K562 (cell line): ENCODE data around the gene CHD5. TPM values are rescaled to one million over a fixed set of nuclear protein-coding genes. Genes with fewer than 3 reads are reported as not detected.

ENCODE experiments used
- EP300 ChIP-seq: IDR thresholded peaks from 2 replicates; pipeline ENCODE4 v1.6.1; 2012; ENCODE audit warnings: low read length, improper control_type of control experiment
- GABPB2 ChIP-seq: fragments of 250-450 bp; sonication (Bioruptor Pico); conservative IDR thresholded peaks from 2 replicates; pipeline ENCODE4 v1.5.1; 2021; ENCODE audit warnings: mild to moderate bottlenecking
- GATAD2B ChIP-seq: fragments of 450-650 bp; IDR thresholded peaks from 2 replicates; pipeline ENCODE4 v1.6.1; 2017; ENCODE audit warnings: mild to moderate bottlenecking, borderline replicate concordance
- GTF2F1 ChIP-seq: IDR thresholded peaks from 2 replicates; pipeline ENCODE4 v1.6.1; 2011; ENCODE audit warnings: low read depth, low read length, improper control_type of control experiment
- HINFP ChIP-seq: fragments of 450-650 bp; conservative IDR thresholded peaks from 2 replicates; pipeline ENCODE4 v1.6.1; 2016; ENCODE audit warnings: missing genetic modification characterization, low read depth, mild to moderate bottlenecking, control low read depth, missing compliant biosample characterization
- HLTF ChIP-seq: fragments of 450-650 bp; IDR thresholded peaks from 2 replicates; pipeline ENCODE4 v1.6.1; 2016
- HMGN3 ChIP-seq: IDR thresholded peaks from 2 replicates; pipeline ENCODE4 v1.6.1; 2011; ENCODE audit warnings: borderline replicate concordance, low read depth, mild to moderate bottlenecking, mixed read lengths, low read length; ENCODE audit not compliant: insufficient read length; ENCODE audit errors: extremely low read depth
- JUNB ChIP-seq: fragments of 450-650 bp; formaldehyde crosslinking; conservative IDR thresholded peaks from 2 replicates; pipeline ENCODE4 v1.4.0; 2020; ENCODE audit warnings: mild to moderate bottlenecking
- MAFK ChIP-seq: IDR thresholded peaks from 2 replicates; pipeline ENCODE4 v1.6.1; 2011; ENCODE audit warnings: low read length, improper control_type of control experiment
- MBD1 ChIP-seq: fragments of 250-450 bp; sonication (Bioruptor Pico); IDR thresholded peaks from 2 replicates; pipeline ENCODE4 v1.8.0; 2022; ENCODE audit warnings: inconsistent platforms
- NRF1 ChIP-seq, 2 experiments: fragments of 450-650 bp; IDR thresholded peaks in 1 of 2; conservative IDR thresholded peaks in 1 of 2; 2 replicates each; pipeline ENCODE4 v1.6.1; 2014; ENCODE audit warnings: mild to moderate bottlenecking in 2 of 2
- PRDM10 ChIP-seq: fragments of 450-650 bp; IDR thresholded peaks from 2 replicates; pipeline ENCODE4 v1.6.1; 2018; ENCODE audit not compliant: partially characterized antibody
- RBM22 ChIP-seq: fragments of 200-400 bp; formaldehyde crosslinking; IDR thresholded peaks from 2 replicates; pipeline ENCODE4 v1.6.1; 2018; ENCODE audit warnings: low read length, low read depth; ENCODE audit not compliant: poor library complexity, severe bottlenecking
- SETDB1 ChIP-seq: IDR thresholded peaks from one replicate; pipeline ENCODE4 v1.6.1; 2012; ENCODE audit warnings: low read length, control low read depth, inconsistent platforms
- SMC3 ChIP-seq: conservative IDR thresholded peaks from 2 replicates; pipeline ENCODE4 v1.6.1; 2011; ENCODE audit warnings: low read depth, low read length, improper control_type of control experiment; ENCODE audit not compliant: insufficient read depth
- SREBF2 ChIP-seq: sonication (generic); formaldehyde crosslinking; IDR thresholded peaks from 2 replicates; pipeline ENCODE4 v1.4.0; 2020; ENCODE audit warnings: mild to moderate bottlenecking, missing genetic modification reagents
- TAF15 ChIP-seq: fragments of 200-400 bp; formaldehyde crosslinking; IDR thresholded peaks from 2 replicates; pipeline ENCODE4 v1.6.1; 2017; ENCODE audit warnings: mild to moderate bottlenecking, low read depth, low read length, moderate library complexity
- TOE1 ChIP-seq, 2 experiments: fragments of 450-650 bp in 1 of 2; sonication (generic) in 1 of 2; formaldehyde crosslinking in 1 of 2; IDR thresholded peaks; 2 replicates each; pipeline versions ENCODE4 v1.7.1 to v1.8.0; 2016 to 2022; ENCODE audit warnings: borderline replicate concordance in 2 of 2, mild to moderate bottlenecking in 2 of 2, antibody characterized with exemption in 1 of 2, inconsistent platforms in 1 of 2, low read depth in 1 of 2, missing genetic modification reagents in 1 of 2, moderate library complexity in 1 of 2
- ZFX ChIP-seq: sonication (generic); formaldehyde crosslinking; IDR thresholded peaks from 2 replicates; pipeline ENCODE4 v1.8.0; 2022; ENCODE audit warnings: mild to moderate bottlenecking, missing genetic modification reagents, moderate library complexity
- ZNF354B ChIP-seq: fragments of 250-450 bp; sonication (Bioruptor Pico); IDR thresholded peaks from 2 replicates; pipeline ENCODE4 v1.4.0; 2020
- ZNF431 ChIP-seq: sonication (generic); formaldehyde crosslinking; IDR thresholded peaks from 2 replicates; pipeline ENCODE4 v1.8.0; 2022; ENCODE audit warnings: mild to moderate bottlenecking, missing genetic modification reagents
- polyA plus RNA-seq, 8 experiments: library from polyadenylated mRNA; depleted of rRNA in 4 of 8; stranded (reverse) in 5 of 8; unstranded in 3 of 8; fragments of >200 nt; fragmentation: Nextera tagmentation in 2 of 8; fragmentation: Illumina TruSeq in 1 of 8; extraction: Ambion mirVana in 2 of 8; extraction: Trizol in 1 of 8; gene quantifications; 2 replicates each; pipeline versions ENCODE4 v1.2.1 to v1.2.3, GENCODE V29; 2011 to 2014; ENCODE audit warnings: inconsistent platforms in 1 of 8, missing spikeins in 1 of 8
- total RNA-seq, 7 experiments: library from RNA; depleted of rRNA in 6 of 7; stranded (reverse); fragments of >200 nt in 6 of 7; fragmentation: Illumina TruSeq in 2 of 7; extraction: Trizol in 2 of 7; gene quantifications; 2 replicates each; pipeline versions ENCODE4 v1.2.1 to v1.2.3, GENCODE V29; 2011 to 2021; ENCODE audit warnings: low replicate concordance in 1 of 7

The CHD5 gene
- total and polyA plus RNA-seq, 9 of the 15 experiments (the other 6 are each of a cell fraction or from before 2014, with no cell fraction given): 0.03 to 0.52 (median 0.11) TPM; not detected in 2

- TF ChIP-seq TAF15 (no peak), ZNF431 (CRISPR knock-in tag) (peak; percentile 51; the same call in 1 of the 2 replicates), JUNB (CRISPR knock-in tag) (no peak), SREBF2 (CRISPR knock-in tag) (no peak), SMC3 (no peak), ZNF354B (CRISPR knock-in tag) (no peak), MBD1 (CRISPR knock-in tag) (no peak), HMGN3 (peak; percentile 40), ZFX (CRISPR knock-in tag) (peak; percentile 99), GABPB2 (CRISPR knock-in tag) (no peak), PRDM10 (peak; percentile 100), NRF1 (conservative IDR thresholded peaks at IDR 0.05 in 1 of 2, IDR thresholded peaks at IDR 0.05 in 1 of 2) (peak; percentile 91 to 93), RBM22 (peak; percentile 85), GTF2F1 (0 out of 2 replicates have a peak, but pooled peaks have one; percentile 89), GATAD2B (peak; percentile 49; the same call in 1 of the 2 replicates), EP300 (peak; percentile 58), TOE1 (IDR thresholded peaks at IDR 0.05; ENCODE audit: borderline replicate concordance) (peak; percentile 98), TOE1 (CRISPR knock-in tag; IDR thresholded peaks at IDR 0.05; ENCODE audit: borderline replicate concordance, low read depth) (peak; percentile 84; the same call in 1 of the 2 replicates), HLTF (no peak), SETDB1 (no peak), MAFK (peak; percentile 21; the same call in 1 of the 2 replicates), HINFP (tag) (0 out of 2 replicates have a peak, but pooled peaks have one; percentile 6)
Observed at GRCh38 chr1:6199298-6200187, 19.4 kb upstream of the CHD5 start, which contains the start of gene RPL22 (continued).
